Stimulated activated CD4-positive, alpha-beta T cell treated with anti-CD3 and anti-CD28 coated beads, TNF-alpha, amount 100 ng/mL, for 4 hours (primary cell): ENCODE data around the gene KMT2C.

ENCODE experiments used
- DNase-seq, 3 experiments: peaks; one replicate each; pipeline ENCODE4 v3.0.0-alpha.2; 2020; ENCODE audit warnings: low read depth in 3 of 3

KMT2C gene

DNA sequence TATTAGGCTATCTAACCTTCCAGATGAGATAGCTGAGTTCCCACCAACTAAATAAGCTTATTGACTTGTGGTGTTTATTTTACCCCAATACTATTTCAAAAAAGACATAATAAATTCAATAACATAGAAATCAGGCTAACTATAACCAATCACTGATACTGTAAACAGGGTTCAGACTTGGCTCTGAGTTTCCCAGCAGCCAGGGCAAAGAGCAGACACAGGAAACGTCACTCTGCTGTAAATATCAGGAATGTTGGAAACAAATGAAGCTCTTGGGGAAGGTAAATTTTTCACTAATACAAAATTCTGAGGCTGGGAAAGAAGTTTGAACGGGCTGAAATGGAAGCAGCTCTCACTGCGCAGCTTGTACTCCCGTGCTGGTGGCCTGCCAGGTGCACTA, 295.7 kb downstream of the KMT2C start:
- DNase-seq, result no peak

- DNase-seq, result no peak
Observed at GRCh38 chr7:152137476-152138025, 298.3 kb downstream of the KMT2C start.

GRCh38 chr7:152136686-152137085, 299.1 kb downstream of the KMT2C start:
- DNase-seq, result no peak

DNA sequence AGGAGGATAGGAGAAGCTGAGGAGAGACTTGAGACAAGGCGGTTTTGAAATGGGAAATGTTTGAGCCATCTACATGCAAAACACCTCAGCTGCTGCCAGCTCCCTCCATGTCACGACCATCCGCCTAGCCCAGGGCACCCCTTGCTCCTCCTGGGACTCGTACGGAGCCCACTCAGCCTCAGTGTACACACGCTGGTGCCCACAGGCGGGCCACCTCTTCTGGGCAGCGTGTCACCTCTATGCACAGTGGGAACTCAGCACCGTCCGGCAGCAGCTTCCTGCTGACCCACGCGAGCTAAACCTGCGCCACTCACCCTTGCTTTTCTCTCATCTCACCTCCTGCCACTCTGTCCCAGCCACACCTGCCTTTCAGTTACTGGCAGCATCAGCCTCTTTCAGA, 302.0 kb downstream of the KMT2C start:
- DNase-seq, result no peak

- no peak for DNase-seq
Observed at GRCh38 chr7:152132812-152133211, 303.0 kb downstream of the KMT2C start.

- DNase-seq, result no peak
Observed at GRCh38 chr7:152131981-152132494, 303.8 kb downstream of the KMT2C start.

GRCh38 chr7:152130658-152131590, 304.9 kb downstream of the KMT2C start:
- no peak for DNase-seq

GRCh38 chr7:152129682-152130081, 306.1 kb downstream of the KMT2C start:
- DNase-seq, result no peak

DNA sequence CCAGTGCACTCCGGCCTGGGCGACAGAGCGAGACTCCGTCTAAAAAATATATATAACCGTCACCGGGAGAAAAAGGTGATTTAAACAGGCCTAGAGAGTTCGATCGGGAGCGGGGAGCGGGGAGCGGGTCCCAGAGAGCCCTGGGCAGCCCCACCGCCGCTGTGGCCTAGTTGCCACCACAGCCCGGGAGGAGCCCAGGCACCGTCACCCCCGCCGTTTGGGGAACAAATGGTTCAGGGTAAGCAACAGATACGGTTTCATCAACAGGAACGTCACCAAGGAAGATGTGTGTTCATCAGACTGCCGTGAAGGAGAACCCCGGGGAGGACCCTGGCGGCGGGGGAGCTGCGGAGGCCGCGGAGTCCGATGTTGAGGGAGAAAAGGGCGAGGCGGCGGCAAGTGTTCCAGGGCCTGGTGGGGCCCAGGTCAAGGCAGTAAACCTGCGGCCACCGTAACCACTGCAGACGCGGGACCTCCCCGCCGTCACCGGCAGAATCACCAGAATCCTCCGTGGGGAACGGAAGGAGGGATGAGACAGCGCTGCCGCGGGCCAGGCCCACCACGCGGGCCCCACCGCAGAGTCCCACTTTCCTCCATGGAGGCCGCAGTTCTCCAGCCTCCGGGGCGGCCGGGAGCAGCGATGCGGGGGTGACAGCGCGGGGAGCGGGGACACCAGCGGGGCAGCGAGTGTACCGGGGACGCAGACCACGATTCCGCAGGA, 306.9 kb downstream of the KMT2C start:
- DNase-seq, result no peak

GRCh38 chr7:152128252-152128651, 307.6 kb downstream of the KMT2C start:
- no peak for DNase-seq

GRCh38 chr7:152127229-152127628, 308.6 kb downstream of the KMT2C start:
- no peak for DNase-seq

- DNase-seq, result no peak
Observed at GRCh38 chr7:152126741-152127140, 309.1 kb downstream of the KMT2C start.

DNA sequence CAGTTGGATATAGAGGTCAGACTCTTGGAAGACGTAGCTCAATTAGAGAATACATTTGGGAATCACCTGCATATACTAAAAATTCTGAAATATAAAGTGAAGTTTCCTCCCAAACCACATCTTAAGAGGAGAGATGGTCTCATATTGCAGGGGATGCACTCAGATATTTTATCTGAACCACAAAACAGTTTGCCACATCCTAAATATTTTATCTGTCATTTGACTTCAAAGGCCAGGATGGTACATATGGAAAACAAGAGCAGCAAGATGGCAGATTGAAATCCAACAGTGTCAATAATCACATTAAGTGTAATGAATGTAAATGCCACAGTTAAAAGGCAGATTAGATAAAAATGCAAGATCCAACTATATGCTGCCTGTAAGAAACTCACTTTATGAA, 313.3 kb downstream of the KMT2C start:
- DNase-seq, result no peak

- no peak for DNase-seq
Observed at GRCh38 chr7:152121432-152121831, 314.4 kb downstream of the KMT2C start.

- DNase-seq, result no peak
Observed at GRCh38 chr7:152120776-152121175, 315.0 kb downstream of the KMT2C start.

DNA sequence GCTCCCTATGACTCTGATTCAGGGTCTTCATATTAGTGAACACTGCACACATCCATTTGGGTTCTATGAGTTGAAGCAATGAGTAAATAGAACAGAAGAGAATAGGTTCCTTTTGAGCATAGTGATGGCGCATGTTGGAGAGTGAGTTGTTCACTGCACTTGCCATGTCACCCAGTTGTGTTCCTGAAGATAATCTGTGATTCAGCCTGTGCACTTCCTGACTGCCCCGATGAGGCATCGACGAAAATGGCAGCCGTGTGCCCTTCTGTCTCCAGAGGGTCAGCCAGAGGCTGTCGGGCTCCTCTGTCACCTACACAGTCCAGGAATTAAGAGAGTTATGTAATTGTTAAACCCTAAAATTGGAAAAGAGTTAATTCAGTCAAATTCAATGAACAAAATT, 315.6 kb downstream of the KMT2C start:
- DNase-seq, result no peak

- no peak for DNase-seq
Observed at GRCh38 chr7:152117356-152117755, 318.4 kb downstream of the KMT2C start.

DNA sequence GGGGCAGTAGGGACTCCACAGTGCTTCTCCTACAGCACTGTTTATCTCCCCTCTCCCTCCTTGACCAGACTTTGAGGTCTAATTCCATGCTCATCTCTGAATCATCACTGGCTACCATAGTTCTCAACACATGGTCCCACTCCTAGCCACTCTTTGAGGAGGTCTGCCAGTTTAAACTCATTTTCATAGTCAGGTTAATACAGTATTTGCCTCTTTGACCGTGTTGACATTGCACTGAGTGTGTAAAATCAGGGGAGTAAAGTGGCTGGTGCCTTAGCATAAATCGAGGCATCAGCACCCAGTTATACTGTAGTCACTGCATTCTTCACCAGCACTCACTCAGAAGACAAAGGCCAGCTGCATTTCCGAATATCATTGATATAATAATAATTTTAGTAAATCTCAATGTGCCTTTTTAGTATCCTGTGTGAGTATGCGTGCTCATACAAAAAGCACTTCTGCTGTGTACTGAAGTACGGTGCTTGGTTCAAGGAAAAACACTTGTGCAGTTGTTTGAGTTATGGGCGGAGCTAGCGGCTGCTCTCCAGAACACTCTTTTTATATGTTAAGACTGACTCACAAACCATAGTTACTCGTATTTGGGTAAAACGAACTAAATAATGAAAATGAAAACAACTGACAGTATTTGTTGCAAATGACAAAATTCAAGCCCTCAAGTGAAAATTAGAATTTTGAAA, 320.6 kb downstream of the KMT2C start:
- DNase-seq, result no peak

GRCh38 chr7:152112829-152113228, 323.0 kb downstream of the KMT2C start:
- DNase-seq, result no peak

DNA sequence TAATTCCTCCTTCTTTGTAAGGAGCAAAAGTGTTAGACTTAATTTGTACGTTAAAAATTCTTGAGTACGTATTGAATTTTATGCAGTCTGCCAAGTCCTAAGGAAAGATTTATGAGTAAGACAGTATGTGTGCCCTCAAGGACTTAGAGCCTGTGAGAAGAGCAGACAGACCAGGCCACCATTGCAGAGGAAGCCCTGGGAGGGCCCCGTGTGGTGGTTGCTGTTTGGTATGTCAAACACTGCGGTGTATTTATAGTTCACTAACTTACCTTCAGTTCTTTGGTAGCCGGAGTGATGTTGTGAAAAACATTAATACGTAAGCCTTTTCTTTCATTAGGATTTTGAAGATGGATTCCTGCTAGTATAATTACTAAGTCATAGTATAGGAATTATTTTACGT, 327.4 kb downstream of the KMT2C start:
- DNase-seq, result no peak

DNA sequence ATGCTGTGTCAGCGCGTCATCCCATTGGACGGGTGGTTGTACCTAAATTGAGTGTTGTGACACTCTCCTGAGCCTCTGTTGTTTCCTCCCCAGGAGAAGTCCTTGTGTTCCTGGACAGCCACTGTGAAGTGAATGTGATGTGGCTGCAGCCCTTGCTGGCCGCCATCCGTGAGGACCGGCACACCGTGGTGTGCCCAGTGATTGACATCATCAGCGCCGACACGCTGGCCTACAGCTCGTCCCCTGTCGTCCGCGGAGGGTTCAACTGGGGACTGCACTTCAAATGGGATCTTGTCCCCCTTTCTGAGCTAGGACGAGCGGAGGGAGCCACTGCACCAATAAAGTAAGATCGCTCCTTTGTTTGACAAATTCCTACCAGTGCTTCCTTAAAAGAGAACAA, 327.9 kb downstream of the KMT2C start:
- no peak for DNase-seq

DNA sequence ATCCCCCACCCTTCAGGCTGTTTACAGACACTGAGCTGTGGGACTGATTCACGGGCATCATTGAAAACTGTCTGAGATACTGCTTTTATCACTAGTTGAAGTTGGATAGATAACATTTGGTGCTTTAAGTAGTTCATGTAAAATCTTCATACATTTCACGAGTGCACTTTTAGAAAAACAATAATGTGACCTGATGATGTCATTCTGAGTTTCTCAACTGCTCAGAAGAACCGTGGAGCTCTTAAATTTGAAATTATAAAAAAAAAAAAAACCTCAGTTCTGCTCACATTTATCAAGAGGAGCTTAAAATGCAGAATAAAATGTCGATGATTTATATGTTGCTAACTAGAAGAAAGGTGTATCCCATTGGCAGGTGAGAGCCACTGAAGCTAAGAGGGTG, 328.8 kb downstream of the KMT2C start:
- no peak for DNase-seq
